ENCODE results near the gene SGMS2.
"Not testable (repeated sequence)": the region's sequence is repeated elsewhere in the genome, so short reads cannot be mapped to it uniquely, and the experiment has no call there.

GRCh38 chr4:107905082-107905481, 80.3 kb downstream of the SGMS2 start:
- not testable (repeated sequence) for TF ChIP-seq CTCF (conservative IDR thresholded peaks at IDR 0.05; ENCODE audit: low read depth, low read length); EZH2phosphoT487 (IDR thresholded peaks at IDR 0.05; ENCODE audit: borderline replicate concordance, low read length)

Measured in PC-3 (cell line).